Stimulated activated naive B cell treated with anti-CD40 and anti-IgM and Interleukin-4, amounts not matched to agents 10 μg/mL and 1 μg/mL and 100 μg/mL, for 72 hours (primary cell): ENCODE results near the gene SLC35A4.
A peak's percentile ranks its signal among the peaks of the same experiment; 100 is the strongest.

Experiments used
- ATAC-seq, 2 donors: fragments of 150-1000 bp; cut with Tn5 transposase; replicated peaks; 2 replicates each; pipeline ENCODE4 v1.10.0; 2021; ENCODE audit warnings: moderate library complexity in 1 of 2
- DNase-seq: peaks from one replicate; pipeline ENCODE4 v3.0.0; 2021
- H3K27ac Mint-ChIP-seq: one replicate; pipeline ENCODE4 v1.8.0; 2022; ENCODE audit warnings: mild to moderate bottlenecking, mixed read lengths
- H3K27me3 Mint-ChIP-seq, 2 donors: one replicate each; pipeline ENCODE4 v1.8.0; 2022; ENCODE audit warnings: mixed read lengths in 2 of 2
- H3K36me3 Mint-ChIP-seq, 2 donors: one replicate each; pipeline ENCODE4 v1.8.0; 2022; ENCODE audit warnings: mixed read lengths in 2 of 2, mild to moderate bottlenecking in 1 of 2
- H3K4me1 Mint-ChIP-seq, 2 donors: one replicate each; pipeline ENCODE4 v1.8.0; 2022; ENCODE audit warnings: mixed read lengths in 2 of 2, mild to moderate bottlenecking in 1 of 2
- H3K4me3 Mint-ChIP-seq, 2 donors: one replicate each; pipeline ENCODE4 v1.8.0; 2022; ENCODE audit warnings: mild to moderate bottlenecking in 2 of 2, mixed read lengths in 2 of 2, moderate library complexity in 1 of 2
- H3K9me3 Mint-ChIP-seq, 2 donors: one replicate each; pipeline ENCODE4 v1.8.0; 2022; ENCODE audit warnings: mixed read lengths in 2 of 2, mild to moderate bottlenecking in 1 of 2

The SLC35A4 gene

GRCh38 chr5:140551872-140552271 lies 12.8 kb upstream of the SLC35A4 start:
- Mint-ChIP-seq H3K27ac (peak overlapping the region; percentile 73), H3K4me3 (no peak overlapping the region), H3K27me3 (no peaks in the 10 kb centered on the region), H3K9me3 (no peaks in the 10 kb centered on the region), H3K4me1 (peaks cover 58 to 86% of the 10 kb centered on the region in 2 donors), H3K36me3 (peaks cover 54 to 63% of the 10 kb centered on the region in 2 donors)
- ATAC-seq: no peak
- DNase-seq: no peak

GRCh38 chr5:140553657-140554056 lies 11.0 kb upstream of the SLC35A4 start:
- peaks cover 59 to 65% of the 10 kb centered on the region in 2 donors for H3K36me3 Mint-ChIP-seq
- peak overlapping the region; percentile 21 for H3K27ac Mint-ChIP-seq
- H3K27me3 Mint-ChIP-seq: no peaks in the 10 kb centered on the region
- peaks cover 56 to 81% of the 10 kb centered on the region in 2 donors for H3K4me1 Mint-ChIP-seq
- H3K9me3 Mint-ChIP-seq: no peaks in the 10 kb centered on the region
- ATAC-seq (peak; percentile 33 to 50), DNase-seq (no peak)
- peak overlapping the region in 1 of 2 donors; percentile 41 for H3K4me3 Mint-ChIP-seq

GRCh38 chr5:140554454-140554853 lies 10.2 kb upstream of the SLC35A4 start:
- Mint-ChIP-seq H3K27me3 (no peaks in the 10 kb centered on the region), H3K36me3 (peaks cover 60 to 62% of the 10 kb centered on the region in 2 donors), H3K4me3 (peak overlapping the region; percentile 2 to 60), H3K9me3 (no peaks in the 10 kb centered on the region), H3K4me1 (peaks cover 49 to 73% of the 10 kb centered on the region in 2 donors), H3K27ac (peak overlapping the region; percentile 38)
- ATAC-seq (no peak), DNase-seq (no peak)

GRCh38 chr5:140555747-140556312 lies 8.8 kb upstream of the SLC35A4 start:
- Mint-ChIP-seq H3K36me3 (peaks cover 56 to 61% of the 10 kb centered on the region in 2 donors), H3K27ac (peak overlapping the region; percentile 70), H3K4me1 (peaks cover 40 to 60% of the 10 kb centered on the region in 2 donors), H3K27me3 (no peaks in the 10 kb centered on the region), H3K4me3 (peak overlapping the region; percentile 93 to 95), H3K9me3 (no peaks in the 10 kb centered on the region)
- DNase-seq (no peak), ATAC-seq (no peak)

GRCh38 chr5:140556438-140556837 lies 8.2 kb upstream of the SLC35A4 start:
- no peaks in the 10 kb centered on the region for H3K9me3 Mint-ChIP-seq
- no peak for DNase-seq
- H3K4me3 Mint-ChIP-seq: peak overlapping the region; percentile 93 to 95
- no peaks in the 10 kb centered on the region for H3K27me3 Mint-ChIP-seq
- ATAC-seq: no peak
- peaks cover 58 to 61% of the 10 kb centered on the region in 2 donors for H3K36me3 Mint-ChIP-seq
- H3K27ac Mint-ChIP-seq: peak overlapping the region; percentile 70
- H3K4me1 Mint-ChIP-seq: peaks cover 45 to 54% of the 10 kb centered on the region in 2 donors

GRCh38 chr5:140557136-140557805 lies 7.4 kb upstream of the SLC35A4 start, which contains the start of gene SRA1:
SRA1 (minus strand) TSS chr5:140557473; CDS start chr5:140557452, 21 bp downstream.
- H3K27ac Mint-ChIP-seq: peak within 1 kb of the TSS; percentile 97
- DNase-seq (peak; percentile 86), ATAC-seq (peak; percentile 96 to 97)
- no peaks in the 10 kb centered on the region for H3K9me3 Mint-ChIP-seq
- no peaks in the 10 kb centered on the region for H3K27me3 Mint-ChIP-seq
- peaks cover 47 to 54% of the 10 kb centered on the region in 2 donors for H3K4me1 Mint-ChIP-seq
- peak within 1 kb of the TSS; percentile 93 to 95 for H3K4me3 Mint-ChIP-seq
- peaks cover 53 to 65% of the 10 kb centered on the region in 2 donors for H3K36me3 Mint-ChIP-seq

- DNase-seq (no peak), ATAC-seq (no peak)
- Mint-ChIP-seq H3K36me3 (peaks cover 53 to 66% of the 10 kb centered on the region in 2 donors), H3K4me1 (peaks cover 48 to 57% of the 10 kb centered on the region in 2 donors), H3K27me3 (no peaks in the 10 kb centered on the region), H3K9me3 (no peaks in the 10 kb centered on the region), H3K4me3 (peak overlapping the region; percentile 93 to 95), H3K27ac (peak overlapping the region; percentile 97)
These were observed 6.7 kb upstream of the SLC35A4 start for GRCh38 chr5:140557965-140558364.

- Mint-ChIP-seq H3K27ac (peak overlapping the region; percentile 97), H3K36me3 (peaks cover 47 to 60% of the 10 kb centered on the region in 2 donors)
These were observed 6.1 kb upstream of the SLC35A4 start for GRCh38 chr5:140558542-140558941.

GRCh38 chr5:140560227-140560626 lies 4.4 kb upstream of the SLC35A4 start:
- H3K4me3 Mint-ChIP-seq: no peak overlapping the region
- peaks cover 36 to 47% of the 10 kb centered on the region in 2 donors for H3K4me1 Mint-ChIP-seq
- no peak for ATAC-seq

More at GRCh38 chr5:140558542-140558941, 6.1 kb upstream of the SLC35A4 start:
- no peak overlapping the region for H3K4me3 Mint-ChIP-seq
- H3K9me3 Mint-ChIP-seq: no peaks in the 10 kb centered on the region
- no peak for DNase-seq
- ATAC-seq: no peak
- H3K4me1 Mint-ChIP-seq: peaks cover 43 to 57% of the 10 kb centered on the region in 2 donors
- no peaks in the 10 kb centered on the region for H3K27me3 Mint-ChIP-seq

GRCh38 chr5:140561753-140562523 lies 2.7 kb upstream of the SLC35A4 start:
- peaks cover 37 to 43% of the 10 kb centered on the region in 2 donors for H3K4me1 Mint-ChIP-seq
- no peak overlapping the region for H3K4me3 Mint-ChIP-seq
- peaks cover 31 to 52% of the 10 kb centered on the region in 2 donors for H3K36me3 Mint-ChIP-seq
- H3K9me3 Mint-ChIP-seq: no peaks in the 10 kb centered on the region
- H3K27me3 Mint-ChIP-seq: no peaks in the 10 kb centered on the region
- no peak overlapping the region for H3K27ac Mint-ChIP-seq
- DNase-seq: no peak
- no peak for ATAC-seq

More at GRCh38 chr5:140560227-140560626, 4.4 kb upstream of the SLC35A4 start:
- no peaks in the 10 kb centered on the region for H3K9me3 Mint-ChIP-seq
- H3K27me3 Mint-ChIP-seq: no peaks in the 10 kb centered on the region
- no peak for DNase-seq
- H3K36me3 Mint-ChIP-seq: peaks cover 35 to 50% of the 10 kb centered on the region in 2 donors
- H3K27ac Mint-ChIP-seq: no peak overlapping the region

- ATAC-seq (no peak), DNase-seq (no peak)
- H3K27ac Mint-ChIP-seq: peak overlapping the region; percentile 98
- H3K27me3 Mint-ChIP-seq: no peaks in the 10 kb centered on the region
- no peaks in the 10 kb centered on the region for H3K9me3 Mint-ChIP-seq
- H3K4me1 Mint-ChIP-seq: peaks cover 43 to 47% of the 10 kb centered on the region in 2 donors
- peak overlapping the region; percentile 90 to 94 for H3K4me3 Mint-ChIP-seq
- H3K36me3 Mint-ChIP-seq: peaks cover 38 to 61% of the 10 kb centered on the region in 2 donors
These were observed 1.0 kb upstream of the SLC35A4 start for GRCh38 chr5:140563596-140563995.

- Mint-ChIP-seq H3K4me1 (peaks cover 49 to 63% of the 10 kb centered on the region in 2 donors), H3K36me3 (peaks cover 36 to 58% of the 10 kb centered on the region in 2 donors), H3K27ac (peak overlapping the region; percentile 98), H3K9me3 (no peaks in the 10 kb centered on the region), H3K4me3 (peak overlapping the region; percentile 90 to 94), H3K27me3 (no peaks in the 10 kb centered on the region)
- peak; percentile 12 for ATAC-seq
- DNase-seq: no peak
These were observed 574 bp downstream of the SLC35A4 start for GRCh38 chr5:140565024-140565779.

- H3K27me3 Mint-ChIP-seq: no peaks in the 10 kb centered on the region
- H3K4me3 Mint-ChIP-seq: peak overlapping the region; percentile 90 to 94
- peak overlapping the region; percentile 98 for H3K27ac Mint-ChIP-seq
- peaks cover 50 to 66% of the 10 kb centered on the region in 2 donors for H3K4me1 Mint-ChIP-seq
- no peaks in the 10 kb centered on the region for H3K9me3 Mint-ChIP-seq
- DNase-seq: no peak
- H3K36me3 Mint-ChIP-seq: peaks cover 36 to 56% of the 10 kb centered on the region in 2 donors
- no peak for ATAC-seq
These were observed 1.1 kb downstream of the SLC35A4 start for GRCh38 chr5:140565780-140566095.

- H3K36me3 Mint-ChIP-seq: peaks cover 29 to 52% of the 10 kb centered on the region in 2 donors
- peaks cover 43 to 66% of the 10 kb centered on the region in 2 donors for H3K4me1 Mint-ChIP-seq
- no peaks in the 10 kb centered on the region for H3K9me3 Mint-ChIP-seq
- peak overlapping the region in 1 of 2 donors; percentile 52 for H3K4me3 Mint-ChIP-seq
- no peaks in the 10 kb centered on the region for H3K27me3 Mint-ChIP-seq
- DNase-seq: no peak
- no peak for ATAC-seq
- no peak overlapping the region for H3K27ac Mint-ChIP-seq
These were observed 2.0 kb downstream of the SLC35A4 start for GRCh38 chr5:140566665-140567064.
